ENCODE measurements around the gene GATA3.

GRCh38 chr10:8043569-8044306 lies 10.8 kb upstream of the GATA3 start:
- TF ChIP-seq CTCF (IDR thresholded peaks at IDR 0.05) = no peak
- no peak for TF ChIP-seq POLR2A (IDR thresholded peaks at IDR 0.05)

Measured in esophagus squamous epithelium (tissue), 4 donors.